HG03139 (cell line): Measurements from ENCODE around the gene CRNN.
A peak's percentile ranks its signal among the peaks of the same experiment; 100 is the strongest.

ENCODE experiments used
- ATAC-seq: cut with Tn5 transposase; IDR thresholded peaks from one replicate; pipeline ENCODE4 v1.9.1; 2021; ENCODE audit not compliant: unreplicated experiment

CRNN gene

DNA sequence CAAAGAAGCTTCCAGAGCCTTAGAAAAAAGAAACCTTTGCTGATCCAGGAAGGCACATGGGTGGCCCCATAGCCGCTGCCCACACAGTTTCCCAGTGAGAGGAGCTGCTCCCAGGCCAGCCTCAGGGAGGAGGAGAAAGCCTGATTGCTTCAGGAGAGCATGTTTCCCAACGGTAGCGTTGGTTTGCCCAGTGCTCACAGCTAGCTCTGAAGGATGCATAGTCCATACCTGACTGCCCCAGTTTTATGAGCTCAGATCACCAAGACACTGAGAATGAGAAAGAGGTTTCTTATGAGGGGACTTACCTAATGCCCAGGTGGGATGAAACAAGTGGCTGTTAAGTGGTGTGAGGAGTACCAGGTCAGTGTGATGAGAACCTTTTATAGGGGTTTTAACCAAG is at the start of gene CRNN:
Gene CRNN, minus strand, starts transcription at position 355 of the 400 bp plus-strand sequence. CDS start 2,030 bp downstream, outside the sequence.
- ATAC-seq, result no peak

DNA sequence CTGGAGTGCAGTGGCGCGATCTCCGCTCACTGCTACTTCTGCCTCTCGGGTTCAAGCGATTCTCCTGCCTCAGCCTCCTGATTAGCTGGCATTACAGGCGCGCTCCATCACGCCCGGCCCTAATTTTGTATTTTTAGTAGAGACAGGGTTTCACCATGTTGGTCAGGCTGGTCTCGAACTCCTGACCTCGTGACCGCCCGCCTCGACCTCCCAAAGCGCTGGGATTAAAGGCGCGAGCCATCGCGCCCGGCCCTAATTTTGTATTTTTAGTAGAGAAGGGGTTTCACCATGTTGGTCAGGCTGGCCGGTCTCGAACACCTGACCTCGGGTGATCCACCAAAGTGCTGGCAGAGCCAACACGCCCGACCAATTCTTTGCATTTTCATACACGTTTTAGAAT is 48.6 kb upstream of the CRNN start:
- ATAC-seq, result no peak

DNA sequence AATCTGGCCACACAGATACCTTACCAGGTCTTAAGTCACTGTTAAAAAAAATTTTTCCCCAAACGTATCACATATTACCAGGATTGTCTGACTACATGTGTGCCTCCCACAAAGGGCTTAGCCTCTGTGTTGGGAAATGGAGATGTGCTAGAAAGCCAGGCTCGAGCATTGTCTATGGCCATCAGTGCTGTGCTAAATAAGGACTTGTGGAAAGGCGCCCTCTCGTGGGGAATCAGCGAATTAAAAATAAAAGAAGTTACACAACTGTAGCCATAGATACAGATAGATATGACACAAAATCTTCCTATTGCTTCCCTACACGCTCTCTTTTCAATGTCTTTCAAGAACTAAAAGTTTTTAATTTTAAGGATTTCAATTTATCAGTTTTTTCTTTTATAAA is 47.5 kb upstream of the CRNN start:
- no peak for ATAC-seq

DNA sequence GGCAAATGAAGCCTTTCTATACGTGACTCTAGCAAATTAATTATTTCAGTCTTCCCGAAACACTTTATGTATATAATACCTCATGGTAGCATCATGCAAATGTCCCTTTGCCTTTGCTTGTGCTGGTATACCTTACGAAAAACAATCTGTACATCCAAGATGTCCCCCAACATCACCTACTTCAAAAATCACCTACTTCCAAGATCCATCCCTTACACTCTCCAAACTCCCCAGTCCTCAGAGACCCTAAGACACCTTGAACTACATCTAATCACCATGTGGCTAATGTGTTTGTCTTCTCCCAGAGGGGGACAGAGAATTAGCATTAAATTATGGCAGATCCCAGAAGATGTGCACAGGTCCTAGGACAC is 46.5 kb upstream of the CRNN start:
- no peak for ATAC-seq

DNA sequence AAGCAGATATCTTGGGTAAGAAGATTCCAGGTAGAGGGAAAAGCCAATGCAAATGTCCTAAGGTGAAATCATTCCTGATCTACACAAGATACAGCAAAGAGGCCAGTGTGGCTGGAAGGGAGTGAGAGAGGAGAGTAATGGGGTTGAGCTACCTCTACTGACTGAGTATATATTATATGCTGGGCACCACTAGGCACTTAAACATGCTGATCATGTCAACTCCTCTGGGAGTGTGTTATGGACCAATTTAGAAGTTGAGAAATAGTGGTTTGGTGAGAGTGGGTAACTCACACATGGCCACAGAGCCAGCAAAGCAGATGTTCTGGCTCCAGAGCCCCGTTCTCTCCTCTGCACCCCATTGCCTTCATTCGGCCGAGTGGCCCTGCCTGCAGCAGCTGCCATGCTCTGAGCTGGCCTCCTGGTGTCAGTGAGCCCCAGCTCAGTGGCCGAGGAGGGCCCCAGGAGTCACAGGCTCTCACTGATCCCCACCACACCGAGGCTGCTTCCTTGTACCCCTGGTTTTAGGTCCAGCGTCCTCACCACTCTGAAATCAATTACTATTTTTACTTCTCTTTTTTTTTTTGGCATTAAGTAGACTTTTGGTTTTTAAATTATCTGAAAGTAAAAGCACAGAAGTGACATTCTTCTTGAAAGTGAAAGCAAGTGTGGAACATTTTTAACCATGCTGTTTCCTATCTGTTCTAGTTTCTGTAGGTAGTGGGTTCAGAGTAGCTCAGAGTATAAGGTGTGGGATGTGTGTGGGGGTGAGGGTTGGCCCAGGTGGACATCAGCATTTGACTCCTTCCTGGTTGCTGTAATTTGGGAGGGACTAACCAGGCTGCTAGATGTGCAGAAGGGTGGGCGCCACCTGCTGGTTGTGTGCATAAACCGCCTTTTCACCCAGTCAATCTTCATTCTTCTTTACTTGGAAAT is 45.8 kb upstream of the CRNN start:
- ATAC-seq, result peak; percentile 87

DNA sequence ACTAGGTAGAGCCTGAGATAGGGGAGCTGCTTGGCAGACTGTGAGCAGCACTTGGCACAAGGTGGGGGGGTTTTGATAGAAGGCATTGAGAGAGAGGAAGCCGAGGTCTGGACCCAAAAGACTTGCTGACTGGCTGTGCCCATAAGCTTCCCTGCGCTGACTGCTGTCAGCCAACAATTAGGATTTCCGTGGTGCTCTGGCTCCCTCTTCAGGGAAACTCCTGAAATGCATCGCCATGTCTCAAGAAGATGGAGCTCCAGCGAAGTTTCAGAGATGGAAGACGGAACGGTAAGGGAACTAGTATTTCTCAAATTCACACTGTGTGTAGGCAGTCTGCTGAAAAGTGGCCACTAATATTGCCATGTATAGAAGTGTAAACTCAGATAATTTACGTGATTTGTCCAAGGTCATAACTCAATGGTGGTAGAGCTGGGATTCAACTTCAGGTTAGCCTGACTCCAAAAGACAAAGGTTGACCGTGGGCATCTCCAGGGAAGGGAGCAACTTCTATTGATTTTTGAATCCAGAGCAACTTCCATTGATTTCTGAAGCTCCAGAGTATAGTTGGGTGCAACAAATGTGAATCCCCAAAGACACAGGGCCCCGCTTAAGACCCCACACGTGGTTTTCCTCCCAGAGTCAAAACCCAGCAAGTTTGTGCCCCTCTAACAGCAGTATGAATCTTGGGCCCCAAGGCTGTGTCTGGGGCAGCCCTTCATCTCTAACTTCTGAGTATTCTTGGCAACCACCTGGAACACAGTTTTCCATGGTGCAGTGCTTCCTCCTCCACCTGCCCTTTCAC is 44.5 kb upstream of the CRNN start:
- no peak for ATAC-seq

DNA sequence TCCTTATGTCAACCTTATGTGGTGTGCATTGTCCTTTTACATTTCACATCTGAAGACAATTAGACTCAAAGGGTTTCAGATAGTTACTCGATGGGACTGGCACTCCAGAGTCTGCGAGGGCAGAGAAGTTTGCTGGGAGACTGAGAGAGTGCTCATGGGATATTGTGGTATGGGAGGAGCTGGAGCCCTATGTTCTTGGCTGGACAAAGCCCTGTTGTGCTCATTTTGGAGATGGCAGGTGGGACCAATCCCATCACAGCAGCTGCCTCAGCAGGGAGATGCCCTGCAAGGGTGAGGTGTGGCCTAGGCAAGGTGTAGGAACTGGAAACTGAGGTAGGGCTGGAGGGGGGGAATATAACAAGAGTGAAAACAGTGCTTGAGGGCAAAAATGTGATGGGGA is 43.5 kb upstream of the CRNN start:
- no peak for ATAC-seq

DNA sequence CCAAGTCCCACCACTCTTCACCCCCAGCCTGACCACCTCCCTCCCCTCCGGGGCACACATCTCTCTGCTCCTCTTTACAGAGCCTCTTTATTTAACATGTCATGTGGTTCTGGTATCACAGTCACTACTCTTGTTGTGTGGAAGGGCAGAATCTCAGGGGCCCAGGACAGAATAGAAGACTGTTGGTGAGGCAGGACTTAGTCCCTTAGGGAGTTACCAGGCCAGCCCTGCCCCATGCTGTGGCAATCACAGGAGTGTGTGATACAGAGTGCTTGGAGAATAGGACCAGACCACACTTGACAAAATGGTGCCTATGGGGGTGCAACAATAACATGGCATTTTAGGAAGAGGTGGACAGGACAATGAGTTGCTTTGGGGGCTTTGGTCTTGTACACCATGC is 43.0 kb upstream of the CRNN start:
- ATAC-seq, result no peak

DNA sequence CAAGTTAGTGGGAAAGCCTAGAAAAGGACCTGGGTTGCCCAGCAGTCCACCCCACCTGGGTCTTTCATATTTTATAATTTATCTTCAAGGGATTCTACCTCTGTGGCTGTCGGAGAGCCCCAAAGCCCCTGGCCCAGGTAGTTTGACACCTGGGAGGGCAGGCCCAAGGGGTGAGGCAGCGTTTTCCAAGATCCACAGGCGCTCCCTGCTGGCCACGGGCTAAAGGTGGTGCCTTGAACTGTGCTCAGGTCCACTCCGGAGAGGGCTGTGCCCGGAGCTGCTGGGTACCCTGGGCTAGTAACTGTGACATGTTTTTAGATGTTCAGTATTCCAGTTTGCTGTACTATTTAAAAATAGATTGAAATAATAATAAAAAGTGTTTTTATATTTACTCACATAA is 37.2 kb upstream of the CRNN start:
- ATAC-seq, result no peak

DNA sequence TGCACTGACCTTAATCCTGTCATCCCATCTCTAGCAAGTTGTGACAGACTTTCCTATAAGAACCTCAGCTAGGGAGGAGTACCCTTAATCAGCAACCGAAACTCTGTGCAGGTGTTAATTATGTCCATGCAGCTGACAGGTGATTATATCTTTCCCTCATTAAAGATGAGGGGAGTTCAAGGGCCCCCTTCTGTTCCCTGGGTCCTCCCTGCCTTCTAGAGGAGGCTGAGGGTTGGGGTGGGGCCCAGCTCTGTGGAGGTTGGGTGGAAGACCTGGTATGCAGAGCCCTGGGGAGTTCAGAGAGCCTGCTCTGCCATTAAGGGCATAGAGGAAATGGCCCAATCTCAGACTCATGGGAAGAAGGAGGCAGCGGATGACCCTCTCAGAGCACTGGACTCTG is 35.6 kb upstream of the CRNN start:
- no peak for ATAC-seq

DNA sequence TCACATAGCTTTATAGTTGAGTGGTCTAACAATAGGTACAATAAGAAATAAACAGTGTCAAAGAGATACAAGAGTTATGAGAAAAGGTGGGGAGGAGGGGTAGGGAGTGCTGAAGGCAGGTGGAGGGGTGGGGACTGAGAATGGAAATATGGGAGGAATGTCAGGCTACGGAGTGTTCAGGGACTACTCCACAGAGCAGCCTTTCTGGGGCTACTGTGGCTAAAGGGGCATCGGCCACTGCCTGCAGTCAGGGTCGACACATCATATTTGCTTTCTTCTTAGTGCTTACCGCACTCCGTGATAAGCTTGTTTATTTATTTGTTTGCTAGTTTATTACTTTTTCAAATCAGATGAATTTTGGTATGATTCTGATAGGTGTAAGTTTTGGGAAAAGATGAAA is 34.4 kb upstream of the CRNN start:
- ATAC-seq, result no peak

DNA sequence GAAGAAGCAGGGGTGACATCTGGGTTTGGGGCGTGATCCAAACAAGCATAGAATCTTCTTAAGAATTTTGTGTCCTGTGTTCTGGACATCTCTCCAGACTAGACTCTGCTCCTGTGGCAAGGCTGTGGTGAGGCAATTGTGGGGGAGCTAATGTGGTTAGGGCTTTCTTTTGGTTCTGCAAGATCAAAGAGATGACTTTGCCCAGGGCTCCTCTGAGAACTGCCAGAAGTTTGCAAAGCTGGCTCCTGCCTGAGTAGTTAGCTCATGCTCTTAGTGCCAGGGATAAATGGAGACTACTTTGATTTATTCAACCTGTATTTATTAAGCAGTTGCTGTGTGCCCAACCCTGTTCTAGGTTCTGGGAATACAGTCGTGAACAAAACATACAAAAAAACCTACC is 34.0 kb upstream of the CRNN start:
- no peak for ATAC-seq

DNA sequence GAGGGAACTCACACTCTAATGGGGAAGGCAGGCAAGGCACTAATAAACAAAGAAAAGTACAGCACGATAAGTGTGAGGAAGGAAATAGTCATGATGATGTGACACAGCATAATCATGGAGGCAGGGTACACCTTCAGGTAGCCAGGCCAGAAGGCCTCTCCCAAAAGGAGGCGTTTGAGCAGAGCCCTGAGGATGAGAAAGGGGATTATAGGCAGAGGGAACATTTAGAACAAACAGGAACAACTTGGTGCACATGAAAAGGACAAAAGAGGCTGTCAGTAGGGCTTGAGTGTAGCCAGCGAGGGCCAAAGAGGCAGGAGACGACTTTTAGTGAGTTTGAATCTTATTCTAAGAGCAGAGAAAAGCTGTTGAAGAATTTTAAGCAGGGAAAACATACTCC is 33.4 kb upstream of the CRNN start:
- no peak for ATAC-seq

DNA sequence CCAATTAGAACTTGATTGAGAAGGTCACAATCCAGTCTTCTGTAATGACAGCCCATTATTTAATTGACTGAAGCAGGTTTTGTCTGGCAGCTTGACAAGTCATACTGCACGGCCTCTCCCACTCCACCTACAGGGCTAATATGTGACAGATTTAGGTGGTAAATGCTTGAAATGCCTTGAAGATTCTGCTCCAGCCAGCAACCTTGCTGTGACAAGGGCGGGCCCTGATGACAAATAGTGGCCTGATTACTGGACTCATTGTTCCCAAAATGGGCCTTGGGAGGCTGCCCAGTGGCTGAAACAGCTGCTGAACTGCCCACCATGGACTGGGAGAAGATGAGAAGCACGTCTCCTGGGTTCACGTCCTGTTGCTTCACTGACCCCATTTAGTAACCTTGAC is 30.0 kb upstream of the CRNN start:
- no peak for ATAC-seq

DNA sequence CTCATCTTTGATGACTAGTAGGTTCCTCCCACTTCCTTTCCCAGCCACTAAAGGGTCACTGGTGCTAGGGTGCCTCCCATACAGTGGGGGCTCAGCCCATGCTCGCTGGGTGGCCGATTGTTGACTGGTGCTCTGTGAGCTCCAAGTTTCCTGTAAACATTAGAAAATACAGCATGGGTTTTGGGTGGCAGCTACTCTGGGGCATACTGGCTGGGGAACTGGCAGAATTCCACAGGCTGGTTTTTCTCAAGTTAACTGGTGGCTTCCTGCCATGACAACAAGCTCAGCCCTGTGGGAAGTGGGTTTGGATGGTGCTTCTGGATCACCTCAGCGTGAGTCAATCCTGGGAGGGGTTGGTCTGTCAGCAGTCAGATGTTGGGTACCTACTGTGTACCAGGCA is 28.7 kb upstream of the CRNN start:
- ATAC-seq, result no peak

DNA sequence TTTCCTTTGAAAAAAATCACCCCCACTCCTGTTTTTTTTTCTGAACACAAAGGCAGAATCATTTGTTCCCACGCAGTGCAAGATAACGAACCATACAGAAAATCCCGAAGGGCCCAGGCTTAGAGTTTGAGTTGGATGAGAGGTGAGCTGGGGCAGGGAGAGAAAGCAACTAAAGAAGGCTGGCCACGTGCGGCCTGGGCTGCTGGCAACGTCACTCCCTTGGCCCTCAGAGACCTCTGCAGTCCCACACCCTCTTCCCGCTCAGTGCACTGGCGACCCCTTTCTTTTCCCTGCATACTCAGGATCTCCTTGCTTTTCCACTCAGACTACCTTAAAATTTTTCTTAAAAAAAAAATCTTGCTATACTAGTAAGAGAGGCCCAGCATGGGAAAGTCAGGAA is 28.2 kb upstream of the CRNN start:
- ATAC-seq, result no peak

DNA sequence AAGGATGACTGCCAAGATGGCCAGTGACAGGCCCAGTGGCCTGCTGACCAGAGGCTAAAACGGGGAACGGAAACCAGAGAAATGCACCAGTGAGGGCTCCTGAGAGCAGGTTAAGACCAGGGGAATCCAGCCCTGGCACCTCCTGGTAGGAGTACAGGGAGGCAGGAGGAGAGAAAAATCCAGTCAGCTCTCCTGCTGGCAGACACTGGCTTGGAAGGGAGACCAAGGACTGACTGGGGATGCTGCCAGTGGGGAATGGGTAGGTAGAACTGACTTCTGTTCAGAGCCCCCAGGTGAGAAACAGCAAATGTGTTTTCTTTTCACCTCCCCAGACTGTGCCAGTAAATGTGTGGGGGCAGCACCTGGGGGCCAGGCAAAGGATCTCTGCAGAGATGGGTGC is 27.7 kb upstream of the CRNN start:
- ATAC-seq, result no peak

DNA sequence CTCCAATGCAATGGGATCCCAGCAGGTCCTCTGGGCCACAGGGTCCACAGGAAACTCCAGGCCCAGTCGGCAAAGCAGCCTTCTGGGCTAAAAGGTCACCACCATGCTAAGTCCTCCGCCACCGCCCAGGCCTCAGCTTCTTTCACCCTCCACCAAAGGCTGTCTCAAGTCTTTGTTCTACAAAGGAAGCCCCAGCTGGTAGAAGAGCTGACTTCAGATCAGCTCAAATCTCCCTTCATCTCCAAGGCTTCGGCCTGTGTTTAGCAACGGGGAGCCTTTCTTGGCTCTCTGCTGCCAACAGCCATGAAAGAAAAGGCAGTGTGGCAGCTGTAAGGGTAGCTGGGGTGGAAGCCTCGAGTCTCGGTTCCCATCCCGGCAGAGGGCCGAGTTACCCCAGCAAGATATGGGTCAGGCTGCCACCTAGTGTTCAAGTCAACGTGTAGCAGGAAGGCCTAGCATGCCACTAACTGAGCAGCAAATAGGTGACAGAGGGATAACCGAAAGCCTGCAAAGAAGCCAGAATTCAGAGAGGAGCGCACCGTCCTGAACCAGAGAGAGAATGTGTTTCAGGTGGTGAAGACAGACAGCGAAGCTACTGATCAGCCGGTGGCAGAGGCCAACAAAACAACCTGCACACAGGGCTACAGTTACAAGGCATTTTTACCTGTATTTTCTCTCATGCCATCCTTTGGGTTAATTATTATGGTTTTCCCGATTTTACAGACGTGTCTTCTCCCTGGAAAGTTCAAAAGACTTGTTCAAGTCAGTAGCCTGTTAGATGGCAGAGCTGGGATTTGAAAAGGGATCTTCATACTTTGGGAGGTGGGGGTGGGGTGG is 26.8 kb upstream of the CRNN start:
- ATAC-seq, result peak; percentile 87

DNA sequence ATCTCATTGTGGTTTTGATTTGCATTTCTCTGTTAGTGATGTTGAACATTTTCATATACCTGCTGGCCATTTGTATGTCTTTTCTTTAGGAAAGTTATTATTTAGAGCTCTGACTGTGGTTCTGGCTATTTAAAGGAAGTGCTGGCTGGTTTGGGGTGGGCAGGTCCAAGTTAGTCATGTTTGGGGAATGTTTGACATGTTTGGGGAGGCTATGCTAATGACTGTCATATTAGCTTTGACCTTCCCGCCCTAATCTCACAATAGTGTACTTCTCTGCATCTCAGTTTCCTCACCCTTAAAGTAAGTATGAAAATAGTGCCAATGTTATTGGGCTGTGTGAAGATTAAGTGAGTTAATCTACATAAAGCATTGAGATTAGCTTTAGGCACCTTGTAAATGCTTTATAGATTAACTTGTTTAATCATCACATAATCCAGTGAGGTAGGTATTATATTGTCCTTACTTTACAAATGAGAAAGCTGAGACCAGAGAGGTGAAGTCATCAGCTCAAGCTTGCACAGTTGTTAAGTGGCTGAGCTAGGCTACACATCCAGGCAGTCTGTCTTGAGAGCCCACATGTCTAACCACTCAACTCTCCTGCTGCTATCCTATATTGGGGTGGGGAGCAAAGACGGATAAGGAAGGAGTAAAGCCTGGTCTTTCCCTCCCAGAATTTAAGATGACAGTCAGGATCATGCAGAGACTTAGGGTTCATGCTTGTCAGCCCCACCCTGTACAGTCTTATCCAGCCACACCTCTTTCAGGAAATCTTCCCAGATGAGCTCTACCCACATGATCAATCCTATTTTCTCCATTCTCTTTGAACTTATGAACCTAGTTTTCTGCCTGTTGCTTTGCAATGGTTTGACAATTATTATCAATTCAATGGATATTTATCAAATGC is 22.8 kb upstream of the CRNN start:
- ATAC-seq, result no peak

DNA sequence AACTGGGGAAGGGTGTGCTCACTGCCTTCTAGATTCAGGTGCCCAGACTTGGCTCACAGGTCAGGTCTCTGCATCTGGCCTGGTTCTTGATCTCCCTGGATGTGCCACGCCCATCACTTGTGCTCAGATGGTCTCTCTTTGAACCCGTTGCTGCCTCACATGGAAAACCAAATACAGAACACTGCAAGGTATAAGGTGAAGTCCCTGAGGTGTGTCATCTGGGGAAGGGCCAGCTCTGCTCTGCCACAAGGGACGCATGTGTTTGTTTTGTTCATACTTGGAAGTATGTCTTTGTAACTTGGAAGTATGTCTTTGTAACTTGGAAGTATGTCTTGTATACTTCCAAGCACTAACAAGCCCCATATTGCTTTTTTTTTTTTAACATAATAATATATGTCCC is 13.4 kb upstream of the CRNN start:
- no peak for ATAC-seq
